ENCODE data around the gene HOXA10.

Gene HOXA10

GRCh38 chr7:27137640-27138315 is 36.3 kb downstream of the HOXA10 start:
- H3K4me3 ChIP-seq (ENCODE audit: low read depth, low read length), result peak overlapping the region; percentile 8
- DNase-seq (ENCODE audit: low read depth), result no peak
- TF ChIP-seq POLR2A (IDR thresholded peaks at IDR 0.05; ENCODE audit: extremely low read depth, insufficient read length), result no peak
- TF ChIP-seq MAX (IDR thresholded peaks at IDR 0.05; ENCODE audit: low read depth, low read length), result no peak
- no peak for TF ChIP-seq CTCF (IDR thresholded peaks at IDR 0.05; ENCODE audit: low read depth, low read length)
- TF ChIP-seq MYC (IDR thresholded peaks at IDR 0.05; ENCODE audit: low read depth, low read length), result no peak

GRCh38 chr7:27134392-27134791 is 39.7 kb downstream of the HOXA10 start:
- peak; percentile 61 for TF ChIP-seq MAX (IDR thresholded peaks at IDR 0.05; ENCODE audit: low read depth, low read length)
- no peak for TF ChIP-seq CTCF (IDR thresholded peaks at IDR 0.05; ENCODE audit: low read depth, low read length)
- TF ChIP-seq POLR2A (IDR thresholded peaks at IDR 0.05; ENCODE audit: extremely low read depth, insufficient read length), result no peak
- peak; percentile 44 for TF ChIP-seq MYC (IDR thresholded peaks at IDR 0.05; ENCODE audit: low read depth, low read length)
- no peak overlapping the region for H3K4me3 ChIP-seq (ENCODE audit: low read depth, low read length)
- peak; percentile 81 for DNase-seq (ENCODE audit: low read depth)

GRCh38 chr7:27133409-27134231 is 40.5 kb downstream of the HOXA10 start:
- TF ChIP-seq MYC (IDR thresholded peaks at IDR 0.05; ENCODE audit: low read depth, low read length) (no peak), POLR2A (IDR thresholded peaks at IDR 0.05; ENCODE audit: extremely low read depth, insufficient read length) (no peak), MAX (IDR thresholded peaks at IDR 0.05; ENCODE audit: low read depth, low read length) (no peak), CTCF (IDR thresholded peaks at IDR 0.05; ENCODE audit: low read depth, low read length) (no peak)
- no peak overlapping the region for H3K4me3 ChIP-seq (ENCODE audit: low read depth, low read length)
- no peak for DNase-seq (ENCODE audit: low read depth)

GRCh38 chr7:27132978-27133377 is 41.1 kb downstream of the HOXA10 start:
- TF ChIP-seq MAX (IDR thresholded peaks at IDR 0.05; ENCODE audit: low read depth, low read length) (no peak), CTCF (IDR thresholded peaks at IDR 0.05; ENCODE audit: low read depth, low read length) (no peak), MYC (IDR thresholded peaks at IDR 0.05; ENCODE audit: low read depth, low read length) (no peak), POLR2A (IDR thresholded peaks at IDR 0.05; ENCODE audit: extremely low read depth, insufficient read length) (no peak)
- H3K4me3 ChIP-seq (ENCODE audit: low read depth, low read length), result no peak overlapping the region
- DNase-seq (ENCODE audit: low read depth), result no peak

GRCh38 chr7:27132214-27132613 is 41.9 kb downstream of the HOXA10 start:
- DNase-seq (ENCODE audit: low read depth), result no peak
- TF ChIP-seq MYC (IDR thresholded peaks at IDR 0.05; ENCODE audit: low read depth, low read length) (no peak), CTCF (IDR thresholded peaks at IDR 0.05; ENCODE audit: low read depth, low read length) (no peak), MAX (IDR thresholded peaks at IDR 0.05; ENCODE audit: low read depth, low read length) (no peak)
- no peak overlapping the region for H3K4me3 ChIP-seq (ENCODE audit: low read depth, low read length)
